Adrenal gland (tissue), 5 donors: Measurements from ENCODE around the gene MUC20.
"Not testable (repeated sequence)": the region's sequence is repeated elsewhere in the genome, so short reads cannot be mapped to it uniquely, and the experiment has no call there.

Experiments used
- POLR2A ChIP-seq, 2 donors: fragments of 450-650 bp; IDR thresholded peaks; one replicate each; pipeline ENCODE4 v1.6.1; 2017; ENCODE audit warnings: antibody characterized with exemption in 2 of 2, mild to moderate bottlenecking in 2 of 2, moderate library complexity in 1 of 2
- TF ChIP-seq, protein P1 (sequence below), 6 experiments: fragments of 450-650 bp in 4 of 6; fragments of 200-600 bp in 2 of 6; sonication (generic) in 1 of 6; IDR thresholded peaks; 1 replicate in 5 of 6; 2 replicates in 1 of 6; pipeline versions ENCODE4 v1.5.1 to v1.8.0; 2016 to 2021; ENCODE audit warnings: antibody characterized with exemption in 6 of 6, mild to moderate bottlenecking in 2 of 6, moderate library complexity in 1 of 6
- donor health status: DM: no; HTN: no; CAD: no.

DNA sequence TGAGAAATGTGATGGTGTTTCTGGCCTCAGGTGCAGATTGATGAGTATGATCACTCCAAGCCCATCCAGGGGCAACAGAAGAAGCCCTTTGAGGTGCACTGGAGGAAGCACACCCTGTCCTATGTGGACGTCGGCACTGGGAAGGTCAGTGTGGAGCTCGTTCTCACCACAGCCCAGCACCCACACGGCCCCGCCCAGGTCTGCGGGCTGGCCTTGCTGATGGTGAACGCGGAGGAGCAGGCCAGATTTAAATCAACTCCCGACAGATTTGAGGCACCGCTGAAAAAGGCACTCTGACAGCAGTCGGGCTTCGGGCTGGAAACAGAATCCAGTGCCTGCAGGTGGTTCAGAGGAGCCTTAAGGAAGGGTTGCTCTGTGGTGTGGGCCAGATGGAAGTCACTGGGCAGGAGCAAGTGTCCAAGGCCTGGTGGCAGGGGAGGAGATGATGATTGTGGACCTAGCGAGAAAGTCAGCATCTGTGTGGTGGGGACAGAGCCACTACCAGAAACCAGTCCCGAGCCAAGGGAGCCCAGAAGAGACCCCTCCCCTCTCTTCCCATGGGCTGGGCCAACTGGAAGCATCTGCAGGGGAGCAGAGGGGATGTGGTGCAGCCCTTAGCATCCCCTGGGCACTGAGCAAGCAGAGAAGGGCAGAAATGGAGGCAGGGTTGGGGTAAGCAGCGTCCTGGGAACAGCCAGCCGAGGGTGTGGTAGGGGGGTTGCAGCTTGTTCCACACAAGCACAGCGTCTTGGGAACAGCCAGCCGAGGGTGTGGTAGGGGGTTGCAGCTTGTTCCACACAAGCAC lies 36.9 kb upstream of the MUC20 start:
- TF ChIP-seq, protein P1, sequence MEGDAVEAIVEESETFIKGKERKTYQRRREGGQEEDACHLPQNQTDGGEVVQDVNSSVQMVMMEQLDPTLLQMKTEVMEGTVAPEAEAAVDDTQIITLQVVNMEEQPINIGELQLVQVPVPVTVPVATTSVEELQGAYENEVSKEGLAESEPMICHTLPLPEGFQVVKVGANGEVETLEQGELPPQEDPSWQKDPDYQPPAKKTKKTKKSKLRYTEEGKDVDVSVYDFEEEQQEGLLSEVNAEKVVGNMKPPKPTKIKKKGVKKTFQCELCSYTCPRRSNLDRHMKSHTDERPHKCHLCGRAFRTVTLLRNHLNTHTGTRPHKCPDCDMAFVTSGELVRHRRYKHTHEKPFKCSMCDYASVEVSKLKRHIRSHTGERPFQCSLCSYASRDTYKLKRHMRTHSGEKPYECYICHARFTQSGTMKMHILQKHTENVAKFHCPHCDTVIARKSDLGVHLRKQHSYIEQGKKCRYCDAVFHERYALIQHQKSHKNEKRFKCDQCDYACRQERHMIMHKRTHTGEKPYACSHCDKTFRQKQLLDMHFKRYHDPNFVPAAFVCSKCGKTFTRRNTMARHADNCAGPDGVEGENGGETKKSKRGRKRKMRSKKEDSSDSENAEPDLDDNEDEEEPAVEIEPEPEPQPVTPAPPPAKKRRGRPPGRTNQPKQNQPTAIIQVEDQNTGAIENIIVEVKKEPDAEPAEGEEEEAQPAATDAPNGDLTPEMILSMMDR (IDR thresholded peaks at IDR 0.05) = not testable (repeated sequence)
- TF ChIP-seq POLR2A (IDR thresholded peaks at IDR 0.05) = not testable (repeated sequence)
